GM12875 (cell line): ENCODE measurements around the gene PNKP.

ENCODE experiments used
- H3K4me3 ChIP-seq: one replicate; pipeline ENCODE4 v1.5.1; 2011; ENCODE audit warnings: low read depth, low read length, control low read depth
- CTCF ChIP-seq: IDR thresholded peaks from 2 replicates; pipeline ENCODE4 v1.5.1; 2011; ENCODE audit warnings: low read depth, mild to moderate bottlenecking, control low read depth, inconsistent platforms, low read length, moderate library complexity, borderline replicate concordance; ENCODE audit not compliant: insufficient read depth

The PNKP gene

GRCh38 chr19:49861541-49862378 lies 5.6 kb downstream of the PNKP start:
- no peak for TF ChIP-seq CTCF
- no peak overlapping the region for H3K4me3 ChIP-seq

- no peak for TF ChIP-seq CTCF
- H3K4me3 ChIP-seq, result no peak overlapping the region
These were observed 6.3 kb downstream of the PNKP start for GRCh38 chr19:49861107-49861506.

- TF ChIP-seq CTCF, result no peak
- H3K4me3 ChIP-seq, result no peak overlapping the region
These were observed 6.9 kb downstream of the PNKP start for GRCh38 chr19:49860336-49861102.

- no peak overlapping the region for H3K4me3 ChIP-seq
- no peak for TF ChIP-seq CTCF
These were observed 7.6 kb downstream of the PNKP start for GRCh38 chr19:49859682-49860335.

DNA sequence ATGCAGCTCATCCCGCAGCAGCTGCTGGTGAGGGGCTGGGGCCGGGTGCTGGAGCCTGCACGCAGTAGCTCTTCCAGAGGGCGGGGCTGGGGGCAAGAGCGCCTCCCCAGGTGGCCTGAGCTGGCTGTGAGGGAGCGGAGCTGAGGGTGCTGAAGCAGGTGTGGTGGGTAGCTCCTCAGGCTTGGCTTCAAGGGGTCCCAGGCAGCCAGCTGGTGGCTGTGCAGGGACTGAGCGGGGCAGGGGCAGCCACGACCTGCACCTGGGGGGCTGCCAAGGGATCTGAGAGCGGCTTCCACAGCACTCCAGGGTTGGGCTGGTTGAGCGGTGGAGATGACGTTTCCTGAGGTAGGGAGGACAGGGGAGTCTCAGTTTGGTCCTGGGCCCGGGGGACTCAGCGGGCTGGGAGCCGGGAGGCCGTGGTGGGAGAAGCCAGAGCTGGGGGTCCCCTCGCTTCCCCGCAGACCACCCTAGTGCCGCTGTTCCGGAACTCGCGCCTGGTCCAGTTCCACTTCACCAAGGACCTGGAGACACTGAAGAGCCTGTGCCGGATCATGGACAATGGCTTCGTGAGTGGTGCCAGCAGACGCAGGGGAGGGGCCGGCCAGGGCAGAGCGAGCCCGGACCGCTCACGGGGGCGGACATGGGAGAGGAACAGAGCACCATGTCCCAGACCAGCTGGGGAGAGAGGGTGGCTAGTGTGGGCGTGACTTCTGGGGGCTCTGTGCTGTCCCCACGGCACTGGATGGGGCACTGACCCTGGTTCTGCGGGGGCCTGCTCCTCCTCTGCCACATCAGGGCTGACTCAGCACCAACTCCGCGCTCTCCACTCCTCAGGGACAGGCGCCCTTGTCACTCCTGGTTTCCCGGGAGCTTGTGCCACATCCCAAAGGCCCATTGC lies 9.0 kb downstream of the PNKP start:
- TF ChIP-seq CTCF, result no peak
- H3K4me3 ChIP-seq, result no peak overlapping the region

GRCh38 chr19:49857838-49858087 lies 9.6 kb downstream of the PNKP start:
- H3K4me3 ChIP-seq, result no peak overlapping the region
- no peak for TF ChIP-seq CTCF
